ENCODE measurements around the gene CORO1A.
A peak's percentile ranks its signal among the peaks of the same experiment; 100 is the strongest.
"Not testable (repeated sequence)": the region's sequence is repeated elsewhere in the genome, so short reads cannot be mapped to it uniquely, and the experiment has no call there.

Gene CORO1A

GRCh38 chr16:30183233-30184095, at the start of gene CORO1A:
CORO1A (plus strand) TSS chr16:30183602; CDS start chr16:30185210, 1,608 bp downstream.
- DNase-seq, result peak; percentile 94

- no peak for DNase-seq
Observed at GRCh38 chr16:30136971-30137605, 46.3 kb upstream of the CORO1A start.

DNA sequence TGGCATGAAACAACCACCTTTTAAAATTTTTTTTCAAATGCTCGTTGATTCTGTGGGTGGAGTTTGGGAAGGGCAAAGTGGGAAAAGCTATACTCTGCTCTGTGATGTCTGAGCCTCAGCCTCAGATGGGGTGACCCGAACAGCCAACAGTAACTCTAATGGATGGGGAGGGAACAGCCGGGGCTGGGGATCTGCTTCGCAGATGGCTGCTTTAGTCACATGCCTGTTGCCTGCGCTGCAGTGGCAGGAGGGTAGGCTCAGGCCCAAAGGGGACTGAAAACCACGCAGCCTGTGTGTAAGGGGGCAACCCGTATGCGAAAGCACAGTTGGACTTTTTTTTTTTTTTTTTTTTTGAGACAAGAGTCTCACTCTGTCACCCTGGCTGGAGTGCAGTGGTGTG, 45.5 kb upstream of the CORO1A start:
- no peak for DNase-seq

DNA sequence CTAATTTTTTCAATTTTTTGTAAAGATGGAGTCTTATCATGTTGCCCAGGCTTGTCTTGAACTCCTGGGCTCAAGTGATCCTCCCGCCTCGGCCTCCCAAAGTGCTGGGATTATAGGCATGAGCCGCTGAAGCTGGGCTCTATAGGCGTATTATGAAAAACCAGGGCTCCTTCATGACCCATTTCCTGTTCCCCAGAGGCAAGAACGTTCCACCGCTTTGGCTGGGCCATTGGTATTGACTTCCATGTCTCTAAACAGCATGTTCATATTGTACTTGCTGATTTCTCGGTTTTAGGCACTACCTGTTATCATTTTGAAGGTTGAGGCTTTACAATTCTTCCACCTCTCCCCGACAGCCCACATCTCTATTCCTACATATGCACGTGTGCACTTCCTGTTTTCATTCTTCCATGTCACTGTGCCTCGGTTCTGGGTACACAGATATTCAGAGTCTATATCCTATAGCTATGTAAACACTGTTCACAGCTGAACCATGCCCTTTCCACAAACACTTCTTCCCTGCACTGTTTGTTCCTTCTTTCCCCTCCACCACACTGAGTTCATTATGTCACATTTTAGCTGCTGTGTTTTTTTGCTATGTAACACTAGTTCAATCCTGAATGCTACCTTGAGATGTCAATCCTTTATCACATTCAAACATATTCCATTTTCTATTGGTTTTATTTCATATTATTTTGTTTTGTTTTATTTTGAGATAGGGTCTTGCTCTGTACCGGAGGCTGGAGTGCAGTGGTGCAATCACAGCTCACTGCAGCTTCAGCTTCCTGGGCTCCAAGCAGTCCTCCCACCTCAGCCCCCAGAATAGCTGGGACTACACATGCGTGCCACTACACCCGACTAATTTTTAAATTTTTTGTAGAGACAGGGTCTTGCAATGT, 43.6 kb upstream of the CORO1A start:
- no peak for DNase-seq

DNA sequence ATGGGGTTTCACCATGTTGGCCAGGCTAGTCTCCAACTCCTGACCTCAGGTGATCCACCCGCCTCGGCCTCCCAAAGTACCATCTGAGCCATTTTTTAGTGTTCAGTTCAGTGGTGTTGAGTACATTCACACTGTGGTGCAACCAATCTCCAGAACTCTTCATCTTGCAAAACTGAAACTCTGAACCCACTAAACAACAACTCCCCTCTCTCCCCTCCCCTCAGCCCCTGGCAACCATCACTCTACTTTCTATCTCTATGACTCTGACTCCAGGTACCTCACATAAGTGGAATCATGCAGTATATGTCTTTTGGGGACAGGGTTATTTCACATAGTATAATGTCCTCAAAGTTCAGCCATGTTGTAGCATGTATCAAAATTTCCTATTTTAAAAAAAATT, 41.7 kb upstream of the CORO1A start:
- DNase-seq, result no peak

DNA sequence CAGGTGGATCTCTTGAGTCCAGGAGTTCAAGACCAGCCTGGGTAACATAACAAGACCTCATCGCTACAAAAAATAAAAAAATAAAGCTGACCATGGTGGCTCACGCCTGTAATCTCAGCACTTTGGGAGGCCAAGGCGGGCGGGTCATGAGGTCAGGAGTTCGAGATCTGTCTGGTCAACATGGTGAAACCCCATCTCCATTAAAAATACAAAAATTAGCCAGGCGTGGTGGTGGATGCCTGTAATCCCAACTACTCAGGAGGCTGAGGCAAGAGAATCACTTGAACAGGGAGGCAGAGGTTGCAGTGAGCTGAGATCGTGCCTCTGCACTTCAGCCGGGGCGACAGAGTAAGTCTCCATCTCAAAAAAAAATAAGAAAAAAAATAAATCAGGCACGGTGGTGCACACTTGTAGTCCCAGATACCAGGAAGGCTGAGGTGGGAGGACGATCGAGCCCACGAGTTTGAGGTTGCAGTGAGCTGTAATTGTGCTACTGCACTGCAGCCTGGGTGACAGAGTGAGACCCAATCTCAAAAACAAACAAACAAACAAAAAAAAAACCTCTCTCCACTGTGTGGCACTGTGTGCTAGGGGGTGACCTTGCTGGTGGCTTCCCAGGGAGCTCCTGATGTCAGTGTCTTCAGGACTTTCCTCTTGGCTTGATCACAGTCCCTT, 40.6 kb upstream of the CORO1A start:
- no peak for DNase-seq

- DNase-seq, result no peak
Observed at GRCh38 chr16:30143347-30143702, 40.1 kb upstream of the CORO1A start.

- no peak for DNase-seq
Observed at GRCh38 chr16:30144017-30144416, 39.4 kb upstream of the CORO1A start.

DNA sequence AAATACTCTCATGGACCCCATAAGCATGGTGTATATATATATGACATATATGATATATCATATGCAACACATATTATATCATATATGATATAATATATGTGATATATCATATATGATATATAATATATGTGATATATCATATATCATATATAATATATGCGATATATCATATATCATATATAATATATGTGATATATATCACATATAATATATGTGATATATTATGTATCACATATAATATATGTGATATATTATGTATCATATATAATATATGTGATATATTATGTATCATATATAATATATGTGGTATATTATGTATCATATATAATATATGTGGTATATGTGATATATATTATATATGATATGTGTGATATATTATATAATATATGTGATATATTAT, 38.5 kb upstream of the CORO1A start:
- no peak for DNase-seq

GRCh38 chr16:30145657-30146056, 37.7 kb upstream of the CORO1A start:
- DNase-seq, result no peak

DNA sequence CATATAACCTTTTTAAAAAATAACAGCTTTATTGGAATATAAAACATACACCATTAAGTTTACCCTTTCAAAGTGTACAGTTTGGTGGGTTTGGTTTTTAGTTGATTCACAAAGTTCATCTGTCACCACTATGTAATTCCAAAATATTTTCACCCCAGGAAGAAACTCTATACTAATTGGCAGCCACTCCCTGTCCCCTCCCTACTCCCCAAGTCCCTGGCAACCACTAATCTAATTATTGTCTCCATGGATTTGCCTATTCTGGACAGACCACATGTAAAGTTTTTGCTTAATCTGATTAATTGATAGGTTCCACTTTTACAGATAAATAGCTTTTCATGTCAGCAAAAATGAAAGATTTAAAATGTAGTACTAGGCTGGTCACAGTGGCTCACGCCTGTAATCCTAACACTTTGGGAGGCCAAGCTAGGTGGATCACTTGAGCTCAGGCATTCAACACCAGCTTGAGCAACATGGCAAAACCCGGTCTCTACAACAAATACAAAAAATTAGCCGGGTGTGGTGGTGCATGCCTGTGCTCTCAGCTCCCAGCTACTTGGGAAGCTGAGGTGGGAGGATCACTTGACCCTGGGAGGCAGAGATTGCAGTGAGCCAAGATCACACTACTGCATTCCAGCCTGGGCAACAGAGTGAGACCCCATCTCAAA, 35.4 kb upstream of the CORO1A start:
- no peak for DNase-seq

GRCh38 chr16:30149250-30149930, 34.0 kb upstream of the CORO1A start:
- DNase-seq, result no peak

GRCh38 chr16:30151091-30151490, 32.3 kb upstream of the CORO1A start:
- no peak for DNase-seq

DNA sequence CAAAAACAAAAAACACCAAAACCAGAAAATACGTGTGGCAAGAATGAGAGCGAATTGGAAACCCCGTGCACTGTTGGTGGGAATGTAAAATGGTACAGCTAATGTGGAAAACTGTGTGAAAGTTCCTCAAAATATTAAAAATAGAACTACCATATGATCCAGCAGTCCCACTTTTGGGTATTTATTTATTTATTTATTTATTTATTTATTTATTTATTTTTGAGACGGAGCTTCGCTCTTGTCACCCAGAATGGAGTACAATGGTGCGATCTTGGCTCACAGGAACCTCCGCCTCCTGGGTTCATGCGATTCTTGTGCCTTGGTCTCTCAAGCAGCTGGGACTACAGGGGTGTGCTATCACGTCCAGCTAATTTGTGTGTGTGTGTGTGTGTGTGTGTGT, 30.9 kb upstream of the CORO1A start:
- no peak for DNase-seq

- no peak for DNase-seq
Observed at GRCh38 chr16:30155188-30155587, 28.2 kb upstream of the CORO1A start.

DNA sequence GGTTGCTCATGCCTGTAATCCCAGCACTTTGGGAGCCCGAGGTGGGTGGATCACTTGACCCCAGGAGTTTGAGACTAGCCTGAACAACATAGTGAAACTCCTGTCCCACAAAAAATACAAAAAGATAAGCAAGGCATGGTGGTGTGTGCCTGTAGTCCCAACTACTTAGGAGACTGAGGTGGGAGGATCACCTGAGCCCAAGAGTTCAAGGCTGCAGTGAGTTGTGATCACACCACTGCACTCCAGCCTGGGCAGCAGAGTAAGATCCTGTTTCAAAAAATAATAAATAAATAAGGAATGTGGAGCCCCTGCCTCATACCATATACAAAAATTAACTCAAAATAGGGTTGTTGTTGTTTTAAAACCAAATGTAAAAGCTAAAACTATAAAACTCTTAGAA, 26.2 kb upstream of the CORO1A start:
- DNase-seq, result no peak

GRCh38 chr16:30163538-30163937, 19.9 kb upstream of the CORO1A start:
- no peak for DNase-seq

DNA sequence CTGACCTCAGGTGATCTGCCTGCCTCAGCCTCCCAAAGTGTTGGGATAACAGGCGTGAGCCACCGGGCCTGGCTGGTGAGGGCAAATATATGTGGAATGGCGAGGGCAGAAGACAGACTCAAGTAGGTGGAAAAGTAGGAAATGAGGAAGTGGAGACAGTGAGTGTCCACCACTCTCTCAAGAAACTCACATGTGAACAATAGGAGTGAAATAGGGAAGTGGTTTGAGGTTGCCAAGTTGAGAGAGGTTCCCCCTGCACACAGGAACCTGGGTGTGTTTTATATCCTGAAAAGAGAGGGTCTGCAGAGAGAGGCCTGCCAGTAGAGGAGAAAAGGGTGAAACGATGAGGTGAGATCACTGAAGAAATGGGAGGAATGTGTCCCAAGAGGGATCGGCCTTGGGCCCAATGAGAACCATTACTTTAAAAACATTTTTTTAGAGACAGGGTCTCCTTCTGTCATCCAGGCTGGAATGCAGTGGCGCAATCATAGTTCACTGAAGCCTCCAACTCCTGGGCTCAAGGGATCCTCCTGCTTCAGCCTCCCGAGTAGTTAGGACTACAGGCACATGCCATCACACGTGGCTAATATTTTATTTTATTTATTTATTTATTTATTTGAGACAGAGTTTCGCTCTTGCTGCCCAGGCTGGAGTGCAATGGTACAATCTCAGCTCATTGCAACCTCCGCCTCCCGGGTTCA, 17.1 kb upstream of the CORO1A start:
- DNase-seq, result no peak

- not testable (repeated sequence) for DNase-seq
Observed at GRCh38 chr16:30168746-30169145, 14.7 kb upstream of the CORO1A start.

GRCh38 chr16:30169416-30169815, 14.0 kb upstream of the CORO1A start:
- not testable (repeated sequence) for DNase-seq

DNA sequence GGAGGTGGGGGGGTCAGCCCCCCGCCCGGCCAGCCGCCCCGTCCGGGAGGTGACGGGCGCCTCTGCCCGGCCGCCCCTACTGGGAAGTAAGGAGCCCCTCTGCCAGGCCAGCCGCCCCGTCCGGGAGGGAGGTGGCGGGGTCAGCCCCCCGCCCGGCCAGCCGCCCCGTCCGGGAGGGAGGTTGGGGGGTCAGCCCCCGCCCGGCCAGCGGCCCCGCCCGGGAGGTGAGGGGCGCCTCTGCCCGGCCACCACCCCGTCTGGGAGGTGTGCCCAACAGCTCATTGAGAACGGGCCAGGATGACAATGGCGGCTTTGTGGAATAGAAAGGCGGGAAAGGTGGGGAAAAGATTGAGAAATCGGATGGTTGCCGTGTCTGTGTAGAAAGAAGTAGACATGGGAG, 13.3 kb upstream of the CORO1A start:
- DNase-seq, result not testable (repeated sequence)

Data from activated effector memory CD4-positive, alpha-beta T cell treated with anti-CD3 and anti-CD28 coated beads, Interleukin-2, amount 50 U/mL, for 16 hours (primary cell).